GM18517 (cell line): ENCODE measurements around the gene BPGM.
"Not testable (repeated sequence)": the region's sequence is repeated elsewhere in the genome, so short reads cannot be mapped to it uniquely, and the experiment has no call there.

Source experiments
- ATAC-seq: cut with Tn5 transposase; IDR thresholded peaks from one replicate; pipeline ENCODE4 v1.9.1; 2021; ENCODE audit warnings: mild to moderate bottlenecking, moderate library complexity; ENCODE audit not compliant: unreplicated experiment

Gene BPGM

GRCh38 chr7:134662166-134662870 is 15.7 kb downstream of the BPGM start:
- ATAC-seq: no peak

GRCh38 chr7:134662871-134663205 is 16.2 kb downstream of the BPGM start:
- no peak for ATAC-seq

- ATAC-seq: not testable (repeated sequence)
Observed at GRCh38 chr7:134665045-134665444, 18.4 kb downstream of the BPGM start.

- no peak for ATAC-seq
Observed at GRCh38 chr7:134667899-134668298, 21.2 kb downstream of the BPGM start.

- no peak for ATAC-seq
Observed at GRCh38 chr7:134669388-134669787, 22.7 kb downstream of the BPGM start.

GRCh38 chr7:134669845-134670373 is 23.3 kb downstream of the BPGM start:
- ATAC-seq: no peak

- ATAC-seq: no peak
Observed at GRCh38 chr7:134671609-134672008, 25.0 kb downstream of the BPGM start.

- no peak for ATAC-seq
Observed at GRCh38 chr7:134674424-134674823, 27.8 kb downstream of the BPGM start.

- ATAC-seq: no peak
Observed at GRCh38 chr7:134676743-134677142, 30.1 kb downstream of the BPGM start.

- no peak for ATAC-seq
Observed at GRCh38 chr7:134678115-134678514, 31.5 kb downstream of the BPGM start.

GRCh38 chr7:134679006-134679405 is 32.4 kb downstream of the BPGM start:
- ATAC-seq: no peak

- no peak for ATAC-seq
Observed at GRCh38 chr7:134684165-134684564, 37.5 kb downstream of the BPGM start.

GRCh38 chr7:134685250-134685649 is 38.6 kb downstream of the BPGM start:
- ATAC-seq: no peak

- ATAC-seq: no peak
Observed at GRCh38 chr7:134686786-134687185, 40.1 kb downstream of the BPGM start.

- not testable (repeated sequence) for ATAC-seq
Observed at GRCh38 chr7:134689550-134689949, 42.9 kb downstream of the BPGM start.

GRCh38 chr7:134690016-134690415 is 43.4 kb downstream of the BPGM start:
- no peak for ATAC-seq

GRCh38 chr7:134690614-134691504 is 44.2 kb downstream of the BPGM start:
- ATAC-seq: no peak

- ATAC-seq: no peak
Observed at GRCh38 chr7:134691546-134692343, 45.1 kb downstream of the BPGM start.

- ATAC-seq: no peak
Observed at GRCh38 chr7:134692344-134692705, 45.7 kb downstream of the BPGM start.

- ATAC-seq: no peak
Observed at GRCh38 chr7:134693256-134693655, 46.6 kb downstream of the BPGM start.

- no peak for ATAC-seq
Observed at GRCh38 chr7:134694299-134694698, 47.6 kb downstream of the BPGM start.
